Activated gamma-delta T cell (primary cell): ENCODE measurements around the gene P2RX3.
"Not testable (repeated sequence)": the region's sequence is repeated elsewhere in the genome, so short reads cannot be mapped to it uniquely, and the experiment has no call there.

Experiments used
- DNase-seq: peaks from one replicate; lab custom pipeline; 2025; lab: John Stamatoyannopoulos, UW

Gene P2RX3

DNA sequence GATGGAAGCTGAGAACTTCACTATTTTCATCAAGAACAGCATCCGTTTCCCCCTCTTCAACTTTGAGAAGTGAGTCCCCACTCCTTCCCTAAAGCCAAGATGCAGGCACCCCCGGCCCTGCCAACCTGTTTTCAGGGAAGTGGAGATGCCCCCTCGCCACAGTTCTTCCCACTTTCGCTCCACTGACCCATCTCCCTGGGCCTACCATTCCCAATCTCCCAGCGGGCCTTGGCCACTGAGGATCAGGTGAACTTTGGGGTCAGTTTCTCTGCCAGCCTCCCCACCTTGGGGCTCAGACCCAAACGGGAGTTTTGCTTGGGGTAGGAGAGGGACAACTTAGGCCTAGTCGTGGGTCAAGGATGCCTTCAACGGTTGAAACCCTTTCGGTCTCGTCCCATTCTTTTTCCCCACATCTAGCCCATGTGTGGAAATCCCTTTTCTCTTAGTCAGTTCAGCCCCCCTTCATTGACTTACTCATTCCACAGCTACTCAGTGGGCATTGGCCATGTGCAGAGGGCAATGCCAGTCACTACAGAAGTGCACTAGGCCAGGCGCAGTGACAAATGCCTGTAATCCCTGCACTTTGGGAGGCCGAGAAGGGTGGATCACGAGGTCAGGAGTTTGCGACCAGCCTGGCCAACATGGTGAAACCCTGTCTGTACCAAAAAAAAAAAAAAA lies 10.6 kb downstream of the P2RX3 start:
- no peak for DNase-seq

DNA sequence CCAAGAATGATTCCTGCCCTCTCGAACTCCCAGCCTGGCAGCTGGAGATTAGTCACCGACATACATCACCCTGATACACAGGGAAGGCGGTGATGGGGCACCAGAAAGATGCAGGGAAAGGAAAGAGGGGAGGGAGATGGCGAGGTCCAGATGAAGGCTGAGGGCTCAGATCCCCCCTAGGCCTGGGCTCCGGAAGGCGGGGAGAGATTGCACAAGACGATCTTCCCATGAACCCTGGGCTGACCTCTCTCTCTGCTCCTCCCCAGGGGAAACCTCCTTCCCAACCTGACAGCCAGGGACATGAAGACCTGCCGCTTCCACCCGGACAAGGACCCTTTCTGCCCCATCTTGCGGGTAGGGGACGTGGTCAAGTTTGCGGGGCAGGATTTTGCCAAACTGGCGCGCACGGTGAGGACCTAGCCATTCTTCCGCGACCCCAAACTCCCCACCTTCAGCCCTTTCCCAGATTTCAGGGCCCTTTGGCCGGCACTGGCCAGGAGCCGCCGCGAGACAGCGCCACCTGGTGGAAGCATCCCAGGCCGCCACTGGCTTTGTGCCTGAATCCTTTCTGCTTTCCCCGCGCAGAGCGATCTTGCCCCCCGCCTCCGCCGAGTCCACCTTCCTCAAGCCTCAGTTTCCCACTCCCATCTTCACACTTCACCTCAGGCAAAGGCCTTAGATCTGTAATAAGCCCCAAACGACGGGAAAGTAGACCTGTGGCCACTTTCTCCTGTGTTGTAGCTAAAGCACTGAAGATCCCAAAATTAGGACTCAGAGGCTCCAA lies 11.5 kb downstream of the P2RX3 start:
- DNase-seq: peak; percentile 36

DNA sequence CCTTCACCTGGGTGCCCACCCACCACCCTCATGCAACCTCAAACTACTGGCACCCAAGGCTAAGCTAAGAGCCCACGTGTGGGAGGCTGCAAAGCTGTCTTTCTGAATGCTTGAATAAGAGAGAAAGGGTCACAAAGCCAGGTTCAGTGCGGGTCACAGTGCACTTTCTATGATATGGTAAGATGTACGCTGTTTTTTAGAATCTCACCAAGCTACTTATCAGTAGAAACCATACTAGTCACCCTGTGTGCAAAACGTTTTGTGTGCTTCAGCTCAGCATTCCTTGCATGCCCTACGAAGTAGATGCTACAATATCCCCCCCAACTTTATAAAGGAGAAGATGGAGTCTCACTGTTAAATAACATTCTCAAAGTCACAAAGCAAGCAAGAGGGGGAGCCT lies 14.9 kb downstream of the P2RX3 start:
- DNase-seq: no peak

DNA sequence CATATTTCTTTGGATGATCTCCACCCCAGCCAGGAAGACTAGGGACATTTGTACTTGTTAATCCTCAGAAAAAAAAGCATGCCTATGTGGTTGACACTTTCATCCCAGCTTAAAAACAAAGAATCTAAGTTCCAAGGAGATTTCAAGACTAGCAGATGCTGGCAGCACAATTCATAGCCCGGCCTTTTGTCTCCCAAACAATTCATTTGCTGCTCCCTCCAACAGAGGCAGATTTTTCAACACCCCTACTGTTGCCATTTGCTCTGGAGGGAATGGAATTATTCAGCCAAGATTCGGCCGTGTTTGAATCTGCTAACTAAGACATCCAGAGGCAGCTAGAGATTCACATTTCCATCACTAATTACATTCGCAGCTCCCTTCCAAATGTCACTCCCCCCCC lies 15.3 kb downstream of the P2RX3 start:
- DNase-seq: no peak

DNA sequence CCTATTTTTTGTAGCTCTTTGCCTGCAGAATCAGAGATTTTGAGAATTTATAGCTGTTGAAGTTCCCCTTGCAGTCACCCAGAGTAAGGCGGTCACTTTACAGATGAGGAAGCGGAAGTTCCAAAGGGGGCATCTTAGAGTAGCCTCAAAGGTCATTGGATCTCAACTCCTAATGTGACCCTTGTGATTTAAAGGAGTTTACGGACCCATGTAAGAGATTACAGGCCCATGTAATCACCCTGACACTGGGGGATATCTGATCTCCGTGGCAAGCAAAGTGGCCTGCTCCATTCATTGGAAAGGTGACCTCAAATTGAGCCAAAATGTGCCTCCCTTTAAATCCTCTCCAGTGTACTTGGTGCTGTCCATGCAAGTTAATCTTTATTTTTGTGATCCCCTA lies 15.7 kb downstream of the P2RX3 start:
- no peak for DNase-seq

DNA sequence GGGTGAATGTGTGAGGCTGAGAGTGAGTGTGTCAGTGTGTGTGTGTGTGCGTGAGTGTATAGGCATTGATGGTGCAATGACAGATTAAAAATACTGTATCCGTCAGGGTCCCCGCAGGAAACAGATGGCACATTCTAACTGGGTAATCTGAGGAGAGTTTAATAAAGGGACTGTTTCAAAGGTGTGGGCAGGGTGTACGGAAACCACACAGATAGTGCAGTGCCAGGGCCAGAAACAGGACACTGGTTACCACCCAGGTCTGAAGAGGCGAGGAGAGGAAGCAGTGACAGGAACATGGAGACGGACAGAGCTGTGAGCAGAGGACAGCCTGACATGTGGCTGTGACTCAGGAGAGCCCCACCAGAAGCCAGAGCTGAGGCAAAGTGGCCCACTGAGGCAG lies 16.5 kb downstream of the P2RX3 start:
- DNase-seq: no peak

DNA sequence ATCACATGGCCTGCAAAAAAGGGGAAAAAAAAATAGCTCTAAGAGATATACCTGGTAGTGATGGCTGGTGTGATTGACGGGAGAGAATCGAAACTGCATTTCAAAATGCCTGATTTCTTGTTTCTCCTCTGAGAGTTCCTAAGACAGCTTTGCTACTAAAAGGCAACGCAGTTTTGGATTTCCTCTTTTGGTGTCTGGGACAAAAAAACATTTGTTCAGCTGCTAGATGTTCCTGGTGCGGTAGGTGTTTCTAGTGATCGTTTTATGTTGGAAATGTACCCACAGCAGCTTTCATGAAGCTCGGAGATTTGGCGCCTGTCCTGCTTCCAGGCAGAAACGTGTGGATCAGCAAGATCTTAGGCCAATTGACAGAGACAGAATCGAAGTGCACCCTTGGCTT lies 18.1 kb downstream of the P2RX3 start:
- DNase-seq: no peak

DNA sequence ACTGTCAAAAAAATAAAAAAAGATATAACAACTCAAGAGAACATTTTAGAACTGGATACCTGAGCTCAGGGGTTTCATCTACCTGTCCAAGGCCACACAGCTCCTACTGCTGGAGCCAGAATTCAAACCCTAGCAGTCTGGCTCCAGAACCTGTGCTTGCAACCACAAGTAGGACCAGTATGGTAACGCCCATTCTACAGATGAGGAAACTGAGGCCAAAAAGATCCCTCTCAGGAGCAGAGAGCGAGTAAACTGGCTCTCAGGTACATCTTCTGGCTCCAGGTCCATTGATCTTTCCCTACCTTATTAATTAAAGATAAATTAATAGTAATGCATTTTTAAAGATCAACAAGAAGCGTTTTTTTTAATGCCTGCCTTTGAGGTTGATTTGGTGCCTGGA lies 19.2 kb downstream of the P2RX3 start:
- DNase-seq: no peak

DNA sequence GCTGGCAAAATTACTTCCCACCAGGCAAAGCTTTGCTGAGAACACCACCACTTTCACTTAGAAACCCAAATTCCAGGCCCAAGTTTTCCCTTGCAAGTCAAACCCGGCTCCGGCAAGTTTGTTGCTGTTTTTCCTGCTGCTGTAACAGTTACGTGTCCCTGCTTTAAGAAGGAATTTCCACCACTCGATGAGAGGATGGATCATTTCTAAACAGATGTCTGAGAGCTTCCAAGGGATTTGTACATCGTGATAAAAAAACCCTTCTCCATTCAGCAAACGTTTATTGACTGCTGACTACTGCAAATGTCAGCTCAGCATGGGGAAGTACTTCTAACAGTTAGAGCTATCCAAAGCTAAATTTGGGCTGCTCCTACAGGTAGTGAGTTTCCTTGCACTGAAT lies 19.7 kb downstream of the P2RX3 start:
- DNase-seq: no peak

DNA sequence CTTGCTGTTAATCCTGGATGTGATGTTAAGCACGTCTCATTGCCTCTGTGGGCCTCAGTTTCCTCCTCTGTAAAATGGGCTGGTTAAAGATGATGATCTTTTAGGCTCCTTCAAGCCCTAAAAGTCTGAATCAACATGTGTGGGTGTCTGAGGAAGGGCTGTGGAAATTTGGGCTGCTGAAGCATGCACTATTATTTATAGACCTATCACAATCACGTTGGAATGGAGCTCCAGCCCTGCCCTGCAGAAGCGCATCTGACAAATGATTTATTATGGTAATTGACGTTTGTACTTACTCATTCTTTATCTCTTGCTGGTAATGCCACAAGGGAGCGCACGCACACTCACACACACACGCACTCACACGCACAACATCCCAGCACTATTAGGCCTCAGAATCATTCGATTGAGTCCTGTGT lies 20.4 kb downstream of the P2RX3 start:
- DNase-seq: no peak

DNA sequence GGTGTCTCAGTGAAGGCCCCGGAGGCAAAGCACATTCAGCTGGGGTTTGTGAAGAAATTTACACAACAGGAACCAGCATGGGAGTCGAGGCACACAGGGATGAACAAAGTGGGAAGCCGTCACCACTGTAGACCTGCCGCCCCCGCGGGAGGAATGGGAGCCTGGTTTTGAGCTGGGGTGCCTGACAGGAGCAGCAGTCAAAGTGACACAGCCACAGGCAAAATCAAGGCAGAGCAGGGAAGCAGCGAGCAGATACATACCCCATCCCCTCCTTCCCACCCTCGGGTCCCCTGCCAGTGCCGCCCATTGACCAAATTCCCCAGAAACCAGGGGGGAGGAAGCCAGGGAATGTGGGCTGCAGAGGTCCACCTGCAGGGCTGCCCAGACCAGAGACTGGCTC lies 20.8 kb downstream of the P2RX3 start:
- no peak for DNase-seq

DNA sequence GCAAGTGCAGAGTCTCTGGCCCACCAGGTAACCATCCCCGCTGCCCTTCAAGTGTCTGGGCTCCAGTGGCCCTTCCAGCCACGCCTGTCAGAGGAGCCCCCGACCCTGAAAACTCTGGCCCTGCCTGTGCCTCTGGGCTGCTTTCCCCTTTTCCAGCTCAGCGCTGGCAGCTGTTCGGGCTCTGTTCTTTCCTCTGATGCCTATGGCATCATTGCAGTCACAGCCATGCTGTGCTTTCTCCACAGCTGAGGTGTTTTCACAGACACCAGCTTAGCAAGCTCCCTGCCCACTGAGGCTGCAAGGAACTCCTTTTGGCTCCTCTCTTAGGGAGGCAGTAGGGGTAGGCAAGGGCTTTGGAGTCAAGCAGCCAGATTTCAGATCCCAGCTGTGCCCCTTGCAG lies 21.2 kb downstream of the P2RX3 start:
- DNase-seq: no peak

DNA sequence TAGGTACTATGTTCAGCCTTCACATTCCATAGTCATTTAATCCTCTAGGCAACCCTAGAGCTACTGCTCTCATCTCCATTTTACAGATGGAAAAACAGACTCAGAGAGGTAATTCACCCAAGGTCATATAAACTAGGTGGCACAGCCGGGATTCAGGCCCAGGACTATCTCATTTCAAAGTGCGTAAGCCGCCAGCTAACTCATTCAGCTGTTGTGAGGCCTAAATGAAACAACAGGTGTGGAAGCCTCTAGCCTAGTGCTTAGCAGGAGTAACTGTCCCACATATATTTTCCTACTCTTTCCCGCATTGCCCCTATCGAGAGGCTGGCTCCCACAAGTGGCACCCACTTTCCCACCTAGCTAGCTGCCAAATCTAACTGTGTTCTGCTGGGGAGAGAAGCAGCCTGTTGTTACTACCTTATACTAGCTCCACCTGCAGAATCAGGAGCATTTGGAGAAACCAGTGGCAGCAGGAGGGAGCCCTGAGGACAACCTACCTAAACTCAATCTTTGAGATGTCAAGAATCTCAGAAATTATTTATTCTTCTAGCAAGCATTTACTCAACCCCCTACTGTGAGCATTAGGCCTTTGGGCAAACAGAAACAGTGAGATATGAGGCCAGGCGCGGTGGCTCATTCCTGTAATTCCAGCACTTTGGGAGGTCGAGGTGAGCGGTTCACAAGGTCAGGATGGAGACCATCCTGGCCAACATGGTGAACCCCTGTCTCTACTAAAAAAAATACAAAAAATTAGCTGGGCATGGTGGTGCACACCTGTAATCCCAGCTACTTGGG lies 21.9 kb downstream of the P2RX3 start:
- DNase-seq: no peak

DNA sequence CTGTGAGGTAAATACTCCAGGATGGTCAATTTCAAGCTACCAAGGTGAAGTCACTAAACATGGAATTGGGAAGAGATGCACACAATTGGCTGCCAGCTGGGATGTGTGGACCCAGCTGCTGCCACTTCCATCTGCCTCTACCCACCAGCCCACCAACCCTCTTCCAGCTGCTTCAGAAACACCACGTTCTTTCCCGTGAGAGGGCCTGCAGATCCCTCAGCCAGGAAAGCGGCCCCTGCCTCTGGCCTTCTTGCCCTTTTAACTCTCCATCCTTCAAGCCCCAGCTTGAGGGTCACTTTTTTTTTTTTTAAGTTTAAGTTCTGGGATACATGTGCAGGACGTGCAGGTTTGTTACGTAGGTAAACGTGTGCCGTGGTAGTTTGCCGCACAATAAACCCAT lies 22.8 kb downstream of the P2RX3 start:
- DNase-seq: no peak

DNA sequence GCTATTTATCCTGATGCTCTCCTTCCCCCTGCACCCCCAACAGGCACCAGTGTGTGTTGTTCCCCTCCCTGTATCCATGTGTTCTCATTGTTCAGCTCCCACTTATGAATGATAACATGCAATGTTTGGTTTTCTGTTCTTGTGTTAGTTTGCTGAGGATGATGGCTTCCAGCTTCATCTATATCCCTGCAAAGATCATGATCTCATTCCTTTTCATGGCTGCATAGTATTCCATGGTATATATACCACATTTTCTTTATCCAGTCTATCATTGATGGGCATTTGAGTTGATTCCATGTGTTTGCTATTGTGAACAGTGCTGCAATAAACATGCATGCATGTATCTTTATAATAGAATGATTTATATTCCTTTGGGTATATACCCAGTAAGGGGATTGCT lies 23.3 kb downstream of the P2RX3 start:
- DNase-seq: not testable (repeated sequence)

DNA sequence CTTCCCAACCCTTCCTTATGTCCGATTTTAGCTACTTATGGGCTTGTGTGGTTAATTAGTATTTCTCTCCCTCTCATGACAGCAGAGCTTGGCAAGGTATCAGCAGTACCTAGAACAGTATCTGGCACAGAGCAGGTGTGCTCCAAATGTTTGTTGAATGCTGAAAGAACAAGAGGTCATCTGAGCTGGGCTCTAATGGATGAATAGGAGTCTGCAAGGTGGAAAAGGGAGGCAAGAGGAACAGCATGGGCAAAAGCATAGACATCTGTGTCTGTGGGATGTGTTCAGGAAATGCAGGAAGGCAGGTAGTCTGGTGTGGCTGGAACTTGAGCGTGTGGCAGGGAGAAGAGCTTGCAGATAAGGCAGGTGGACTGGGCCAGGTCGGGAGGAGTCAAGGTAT lies 23.8 kb downstream of the P2RX3 start:
- no peak for DNase-seq

DNA sequence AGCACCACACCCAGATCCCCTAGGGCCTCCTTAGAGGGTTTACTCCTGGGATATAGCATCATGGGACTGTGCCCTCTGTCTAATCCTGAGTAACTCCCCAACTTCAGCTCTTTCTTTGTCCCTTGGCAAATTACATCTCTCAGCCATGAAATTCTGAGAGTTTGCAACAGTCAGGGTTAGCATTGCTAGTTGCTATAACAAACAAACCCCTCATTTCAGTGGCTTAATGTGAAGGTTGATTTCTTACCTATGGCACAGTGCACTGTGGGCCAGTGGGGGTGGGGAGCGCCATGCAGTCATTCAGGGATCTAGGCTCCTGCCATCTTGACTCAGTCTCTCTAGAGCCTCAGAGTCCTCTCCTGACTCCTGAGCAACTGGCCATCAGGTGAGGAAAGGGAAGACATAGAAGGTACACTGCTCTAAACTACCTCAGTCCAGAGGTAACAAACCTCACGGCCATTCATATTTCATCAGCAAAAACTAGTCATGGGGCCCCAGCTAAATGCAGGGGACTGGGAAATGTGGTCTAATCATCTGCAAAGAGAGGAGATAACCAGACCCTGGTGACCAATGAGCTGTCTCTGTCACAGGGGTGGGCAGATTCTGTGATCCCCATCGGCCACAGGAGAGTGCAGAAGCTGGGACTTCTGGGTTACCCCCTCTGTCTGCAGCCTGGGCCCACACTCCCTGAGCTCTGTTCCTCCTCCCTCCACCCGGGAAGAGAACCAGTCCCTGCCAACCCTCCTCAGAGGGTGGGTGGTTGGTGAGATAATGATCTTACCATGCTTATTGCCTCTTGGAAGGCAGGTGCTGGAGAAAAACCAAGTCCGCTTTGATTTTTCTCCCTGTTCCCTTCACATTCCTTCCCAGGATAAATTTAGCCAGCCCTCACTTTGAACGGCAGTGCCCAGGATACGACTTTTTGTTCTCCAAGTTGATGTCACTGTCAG lies 25.3 kb downstream of the P2RX3 start:
- DNase-seq: no peak

DNA sequence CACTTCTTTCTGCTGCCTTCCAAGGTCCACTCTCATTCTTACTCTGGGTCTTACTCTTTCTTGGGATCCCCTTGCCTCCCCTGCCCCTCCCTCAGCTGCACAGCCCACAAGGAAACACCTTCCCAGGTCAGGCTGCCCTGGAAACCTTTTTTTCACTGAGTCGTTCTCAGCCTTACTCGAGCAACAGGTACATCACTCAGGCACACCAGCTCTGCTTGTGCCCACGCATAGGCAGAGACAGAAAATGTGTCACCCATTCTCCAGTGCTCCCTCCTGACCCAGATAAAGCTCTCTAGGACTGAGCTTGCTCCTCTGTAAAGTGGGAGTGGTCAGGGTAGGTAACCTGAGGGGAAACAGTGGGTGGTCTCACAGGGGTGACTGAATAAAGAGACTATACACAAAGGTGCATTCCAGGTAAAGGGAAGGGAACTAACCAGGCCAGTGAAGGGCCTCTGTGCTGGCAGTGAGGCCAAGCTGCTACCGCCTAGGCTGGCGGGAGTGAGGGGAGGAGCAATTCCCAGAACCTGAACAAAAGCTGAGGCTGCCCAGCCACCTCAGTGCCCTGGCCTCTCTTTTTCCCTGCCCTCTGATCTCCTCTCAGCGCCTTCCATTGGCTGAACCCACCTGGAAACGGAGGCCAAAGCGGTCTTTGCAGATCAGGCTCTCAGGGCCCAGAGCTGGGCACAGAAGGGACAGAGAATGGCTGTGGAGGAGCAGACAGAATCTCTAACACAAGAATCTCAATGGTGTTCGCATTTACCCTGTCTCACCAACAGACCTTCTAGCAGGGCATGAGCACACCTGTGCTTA lies 26.9 kb downstream of the P2RX3 start:
- DNase-seq: no peak

DNA sequence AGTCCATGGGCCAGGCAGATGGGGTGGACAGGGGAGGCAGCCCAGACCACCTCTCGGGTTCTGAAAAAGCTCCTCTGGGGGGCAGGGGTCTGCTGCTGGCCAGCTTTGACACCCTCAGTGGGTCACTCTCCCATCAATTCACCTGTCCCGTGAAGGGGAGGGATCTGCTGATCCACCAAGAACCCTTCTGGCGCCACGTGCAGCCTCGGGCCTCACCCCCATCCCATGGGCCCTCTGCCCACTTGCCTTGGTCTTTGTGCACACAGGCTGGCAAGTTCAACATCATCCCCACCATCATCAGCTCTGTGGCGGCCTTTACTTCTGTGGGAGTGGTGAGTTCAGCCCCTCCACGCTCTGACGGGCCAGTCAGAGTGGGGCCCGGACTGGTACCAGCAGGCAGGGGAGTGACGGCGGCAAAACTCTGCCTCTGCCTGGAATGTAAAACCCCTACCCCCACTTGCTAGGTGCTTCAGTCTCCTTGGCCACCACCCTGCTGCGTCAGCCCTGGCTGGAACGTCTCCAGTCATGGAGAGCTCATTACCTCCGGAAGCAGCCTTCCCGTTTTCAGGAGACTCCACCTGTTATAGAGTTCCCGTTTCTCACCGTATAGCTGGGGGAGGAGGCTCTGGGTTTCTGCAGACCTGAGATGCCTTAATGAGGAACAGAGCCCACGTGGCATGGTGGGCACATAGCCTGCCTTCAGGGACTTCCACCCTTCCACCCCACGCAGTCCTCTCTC lies 30.1 kb downstream of the P2RX3 start:
- no peak for DNase-seq

DNA sequence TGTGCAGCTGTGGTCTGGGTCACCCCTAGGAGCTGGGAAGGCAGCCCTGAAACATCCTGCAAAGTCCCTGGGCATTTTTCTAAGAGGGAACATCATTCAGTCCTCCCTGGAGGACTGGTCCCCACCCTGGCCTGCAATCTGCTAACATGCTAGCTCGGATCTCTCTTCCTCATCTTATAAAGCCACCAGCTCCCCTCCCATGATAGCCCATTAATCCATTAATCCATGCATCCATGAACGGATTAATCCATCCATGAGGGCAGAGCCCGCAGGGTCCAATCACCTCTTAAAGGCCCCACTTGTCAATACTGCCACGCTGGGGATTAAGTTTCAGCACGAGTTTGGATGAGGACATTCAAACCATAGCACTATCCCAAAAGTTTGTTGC lies 30.7 kb downstream of the P2RX3 start:
- DNase-seq: no peak
